RPMI7951 (cell line): ENCODE results near the gene SULT1C4. TPM values are rescaled to one million over a fixed set of nuclear protein-coding genes. Genes with fewer than 3 reads are reported as not detected.
"Not testable (repeated sequence)": the region's sequence is repeated elsewhere in the genome, so short reads cannot be mapped to it uniquely, and the experiment has no call there.

Experiments used
- DNase-seq: peaks from one replicate; pipeline ENCODE4 v3.0.0-alpha.2; 2012; ENCODE audit warnings: low read depth
- total RNA-seq: library from RNA; depleted of rRNA; stranded (reverse); fragments of >200 nt; shearing (Covaris generic); gene quantifications from 2 replicates; pipeline ENCODE4 v1.2.3, GENCODE V29; 2014; rRNA removed

The SULT1C4 gene
- total RNA-seq: not detected in 2 replicates

- no peak for DNase-seq
Measured at GRCh38 chr2:108377815-108378630, at the start of gene SULT1C4. Gene SULT1C4, plus strand, starts transcription at chr2:108377954. Its CDS starts 384 bp downstream, at chr2:108378338.

- DNase-seq: no peak
Measured at GRCh38 chr2:108329771-108330170, 48.0 kb upstream of the SULT1C4 start.

- DNase-seq: no peak
Measured at GRCh38 chr2:108330979-108331378, 46.8 kb upstream of the SULT1C4 start.

- DNase-seq: no peak
Measured at GRCh38 chr2:108345951-108346350, 31.8 kb upstream of the SULT1C4 start.

GRCh38 chr2:108346827-108347226 is 30.9 kb upstream of the SULT1C4 start:
- DNase-seq: no peak

GRCh38 chr2:108347786-108348185 is 30.0 kb upstream of the SULT1C4 start:
- DNase-seq: no peak

GRCh38 chr2:108348816-108349570 is 28.8 kb upstream of the SULT1C4 start:
- no peak for DNase-seq

GRCh38 chr2:108349571-108349928 is 28.2 kb upstream of the SULT1C4 start:
- DNase-seq: no peak

GRCh38 chr2:108351889-108352288 is 25.9 kb upstream of the SULT1C4 start:
- DNase-seq: peak; percentile 20

- no peak for DNase-seq
Measured at GRCh38 chr2:108354136-108354535, 23.6 kb upstream of the SULT1C4 start.

- peak; percentile 7 for DNase-seq
Measured at GRCh38 chr2:108355906-108356734, 21.6 kb upstream of the SULT1C4 start.

GRCh38 chr2:108359336-108359735 is 18.4 kb upstream of the SULT1C4 start:
- not testable (repeated sequence) for DNase-seq

- no peak for DNase-seq
Measured at GRCh38 chr2:108360776-108361468, 16.8 kb upstream of the SULT1C4 start.

GRCh38 chr2:108363024-108363907 is 14.5 kb upstream of the SULT1C4 start:
- no peak for DNase-seq

- DNase-seq: no peak
Measured at GRCh38 chr2:108363908-108364225, 13.9 kb upstream of the SULT1C4 start.

GRCh38 chr2:108364676-108365297 is 13.0 kb upstream of the SULT1C4 start:
- peak; percentile 17 for DNase-seq

- no peak for DNase-seq
Measured at GRCh38 chr2:108365656-108366055, 12.1 kb upstream of the SULT1C4 start.

GRCh38 chr2:108367014-108367413 is 10.7 kb upstream of the SULT1C4 start:
- no peak for DNase-seq

- DNase-seq: no peak
Measured at GRCh38 chr2:108367561-108368175, 10.1 kb upstream of the SULT1C4 start.

GRCh38 chr2:108369153-108369552 is 8.6 kb upstream of the SULT1C4 start:
- DNase-seq: no peak
